ENCODE results near the gene CIART. TPM values are rescaled to one million over a fixed set of nuclear protein-coding genes. Genes with fewer than 3 reads are reported as not detected.

The CIART gene
- total RNA-seq, 2 experiments from 2014 or later: 4.0 to 4.5 TPM

- H3K4me3 ChIP-seq (ENCODE audit: low read length): no peak overlapping the region
- no peak for TF ChIP-seq CTCF (IDR thresholded peaks at IDR 0.05)
- H3K36me3 ChIP-seq (ENCODE audit: insufficient read depth, low read length): no peaks in the 10 kb centered on the region
- peaks cover 18% of the 10 kb centered on the region for H3K36me3 Mint-ChIP-seq (ENCODE audit: low read depth)
- peaks cover 24% of the 10 kb centered on the region for H3K4me1 ChIP-seq (ENCODE audit: insufficient read depth, low read length)
- H3K27ac ChIP-seq (ENCODE audit: low read depth in 1 of 2, low read length in 2 of 2): no peak overlapping the region
- ChIA-PET CTCF (no interaction called here), POLR2A (no interaction called here)
- H3K27ac Mint-ChIP-seq: no peak overlapping the region
- peaks cover 16% of the 10 kb centered on the region for H3K4me1 Mint-ChIP-seq (ENCODE audit: low read depth)
- no peak for ATAC-seq (ENCODE audit: poor library complexity)
- H3K9me3 ChIP-seq (ENCODE audit: control insufficient read depth in 1 of 2, insufficient read depth in 1 of 2, low read length in 2 of 2): no peaks in the 10 kb centered on the region
- no peaks in the 10 kb centered on the region for H3K27me3 Mint-ChIP-seq
- peak overlapping the region; percentile 3 for H3K4me3 Mint-ChIP-seq
- intact Hi-C loops (cut with DNase I, micrococcal nuclease): loop anchor here (2.0 to 5.0 kb wide), 3 partner anchors 15 to 125 kb away; partner anchors contain the start of genes CIART (in 2 of the 2) and RPRD2 (in 1 of the 2)
- H3K27me3 ChIP-seq (ENCODE audit: control insufficient read depth in 1 of 2, insufficient read depth in 2 of 2, low read length in 2 of 2): no peaks in the 10 kb centered on the region
- no peaks in the 10 kb centered on the region for H3K9me3 Mint-ChIP-seq
- no peak for DNase-seq
These were observed 44.6 kb upstream of the CIART start for GRCh38 chr1:150237746-150238145.

GRCh38 chr1:150243003-150243402 is 39.4 kb upstream of the CIART start:
- ChIA-PET POLR2A (no interaction called here), CTCF (no interaction called here)
- H3K27ac ChIP-seq (ENCODE audit: low read depth in 1 of 2, low read length in 2 of 2): no peak overlapping the region
- H3K4me3 ChIP-seq (ENCODE audit: low read length): no peak overlapping the region
- H3K36me3 Mint-ChIP-seq (ENCODE audit: low read depth): no peaks in the 10 kb centered on the region
- no peaks in the 10 kb centered on the region for H3K9me3 ChIP-seq (ENCODE audit: control insufficient read depth in 1 of 2, insufficient read depth in 1 of 2, low read length in 2 of 2)
- H3K27me3 Mint-ChIP-seq: no peaks in the 10 kb centered on the region
- intact Hi-C loops (cut with DNase I, micrococcal nuclease): no loop called here
- no peak for ATAC-seq (ENCODE audit: poor library complexity)
- no peaks in the 10 kb centered on the region for H3K4me1 Mint-ChIP-seq (ENCODE audit: low read depth)
- no peak for DNase-seq
- H3K9me3 Mint-ChIP-seq: no peaks in the 10 kb centered on the region
- no peaks in the 10 kb centered on the region for H3K27me3 ChIP-seq (ENCODE audit: control insufficient read depth in 1 of 2, insufficient read depth in 2 of 2, low read length in 2 of 2)
- H3K4me1 ChIP-seq (ENCODE audit: insufficient read depth, low read length): no peaks in the 10 kb centered on the region
- H3K27ac Mint-ChIP-seq: no peak overlapping the region
- no peak overlapping the region for H3K4me3 Mint-ChIP-seq
- no peak for TF ChIP-seq CTCF (IDR thresholded peaks at IDR 0.05)
- H3K36me3 ChIP-seq (ENCODE audit: insufficient read depth, low read length): no peaks in the 10 kb centered on the region

GRCh38 chr1:150249936-150250335 is 32.4 kb upstream of the CIART start:
- no peak for TF ChIP-seq CTCF (IDR thresholded peaks at IDR 0.05)

More at GRCh38 chr1:150249936-150250335, 32.4 kb upstream of the CIART start:
- H3K36me3 ChIP-seq (ENCODE audit: insufficient read depth, low read length): no peaks in the 10 kb centered on the region
- intact Hi-C loops (cut with DNase I, micrococcal nuclease): loop anchor here in 1 of 2 experiments (10.0 kb wide), 1 partner anchor 725 kb away; the partner anchor contains the start of gene CERS2
- ChIA-PET CTCF (no interaction called here), POLR2A (no interaction called here)
- no peak overlapping the region for H3K27ac ChIP-seq (ENCODE audit: low read depth in 1 of 2, low read length in 2 of 2)
- H3K4me1 ChIP-seq (ENCODE audit: insufficient read depth, low read length): no peaks in the 10 kb centered on the region
- H3K4me1 Mint-ChIP-seq (ENCODE audit: low read depth): no peaks in the 10 kb centered on the region
- H3K4me3 ChIP-seq (ENCODE audit: low read length): no peak overlapping the region
- no peak for ATAC-seq (ENCODE audit: poor library complexity)
- no peaks in the 10 kb centered on the region for H3K27me3 Mint-ChIP-seq
- H3K4me3 Mint-ChIP-seq: no peak overlapping the region
- no peaks in the 10 kb centered on the region for H3K36me3 Mint-ChIP-seq (ENCODE audit: low read depth)
- no peaks in the 10 kb centered on the region for H3K9me3 ChIP-seq (ENCODE audit: control insufficient read depth in 1 of 2, insufficient read depth in 1 of 2, low read length in 2 of 2)
- DNase-seq: no peak
- no peaks in the 10 kb centered on the region for H3K9me3 Mint-ChIP-seq
- no peak overlapping the region for H3K27ac Mint-ChIP-seq
- no peaks in the 10 kb centered on the region for H3K27me3 ChIP-seq (ENCODE audit: control insufficient read depth in 1 of 2, insufficient read depth in 2 of 2, low read length in 2 of 2)

Measured in CD4-positive, alpha-beta T cell (primary cell).